AG04450 (cell line): ENCODE results near the gene APOBEC3B. TPM values are rescaled to one million over a fixed set of nuclear protein-coding genes. Genes with fewer than 3 reads are reported as not detected.

Experiments used
- CTCF ChIA-PET: fragments of 300-600, 350-600 bp; formaldehyde crosslinking; extraction: SDS; loops from one replicate; lab custom pipeline; 2022; ENCODE audit warnings: antibody characterized with exemption, inconsistent platforms; lab: Charles Lee
- POLR2A ChIA-PET: fragments of 350-600 bp; formaldehyde crosslinking; extraction: SDS; loops from one replicate; lab custom pipeline; 2021; ENCODE audit warnings: antibody characterized with exemption, inconsistent platforms; lab: Yijun Ruan, JAX
- DNase-seq: peaks from one replicate; pipeline ENCODE4 v3.0.0-alpha.2; 2011; ENCODE audit warnings: low read depth, low spot score
- H3K27ac ChIP-seq: one replicate; pipeline ENCODE4 v1.5.1; 2012; ENCODE audit warnings: low read depth, low read length, control low read depth
- H3K27me3 ChIP-seq: one replicate; pipeline ENCODE4 v1.6.0; 2012; ENCODE audit warnings: low read length; ENCODE audit not compliant: control insufficient read depth, insufficient read depth
- H3K4me3 ChIP-seq: 2 replicates; pipeline ENCODE4 v1.5.1; 2011; ENCODE audit warnings: mild to moderate bottlenecking, low read depth, low read length, control low read depth
- H3K9me3 ChIP-seq: 2 replicates; pipeline ENCODE4 v1.5.1; 2012; ENCODE audit warnings: low read length; ENCODE audit not compliant: control insufficient read depth, insufficient read depth
- polyA plus RNA-seq: library from polyadenylated mRNA; depleted of rRNA; stranded (reverse); fragments of >200 nt; gene quantifications from 2 replicates; pipeline ENCODE4 v1.2.3, GENCODE V29; 2011
- TF ChIP-seq, protein P1 (sequence below): IDR thresholded peaks from 2 replicates; pipeline ENCODE4 v1.5.1; 2011; ENCODE audit warnings: low read depth, low read length, control low read depth, inconsistent platforms

Gene APOBEC3B
- polyA plus RNA-seq, 1 experiment = 12.5 TPM

DNA sequence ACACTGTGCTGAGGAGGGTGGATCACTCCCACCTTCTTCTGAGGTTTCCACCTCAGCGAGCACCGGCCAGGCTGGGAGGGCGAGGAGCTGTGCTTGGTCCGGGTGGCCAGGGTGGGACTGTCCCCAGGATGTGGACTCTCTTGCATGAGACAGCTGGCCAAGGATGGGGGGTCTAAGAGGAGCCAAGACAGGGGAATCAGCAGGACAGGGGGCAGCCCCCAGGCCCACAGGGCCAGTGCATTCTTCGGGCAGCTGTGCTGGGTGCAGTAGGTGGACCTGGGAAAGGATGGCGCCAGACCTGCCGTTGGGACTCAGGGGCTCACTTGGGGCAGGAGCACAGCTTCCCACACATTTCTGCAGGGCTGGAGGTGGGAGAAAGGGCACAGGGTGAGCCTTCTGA, 15.2 kb upstream of the APOBEC3B start:
- no peak overlapping the region for H3K27ac ChIP-seq
- TF ChIP-seq, protein P1, sequence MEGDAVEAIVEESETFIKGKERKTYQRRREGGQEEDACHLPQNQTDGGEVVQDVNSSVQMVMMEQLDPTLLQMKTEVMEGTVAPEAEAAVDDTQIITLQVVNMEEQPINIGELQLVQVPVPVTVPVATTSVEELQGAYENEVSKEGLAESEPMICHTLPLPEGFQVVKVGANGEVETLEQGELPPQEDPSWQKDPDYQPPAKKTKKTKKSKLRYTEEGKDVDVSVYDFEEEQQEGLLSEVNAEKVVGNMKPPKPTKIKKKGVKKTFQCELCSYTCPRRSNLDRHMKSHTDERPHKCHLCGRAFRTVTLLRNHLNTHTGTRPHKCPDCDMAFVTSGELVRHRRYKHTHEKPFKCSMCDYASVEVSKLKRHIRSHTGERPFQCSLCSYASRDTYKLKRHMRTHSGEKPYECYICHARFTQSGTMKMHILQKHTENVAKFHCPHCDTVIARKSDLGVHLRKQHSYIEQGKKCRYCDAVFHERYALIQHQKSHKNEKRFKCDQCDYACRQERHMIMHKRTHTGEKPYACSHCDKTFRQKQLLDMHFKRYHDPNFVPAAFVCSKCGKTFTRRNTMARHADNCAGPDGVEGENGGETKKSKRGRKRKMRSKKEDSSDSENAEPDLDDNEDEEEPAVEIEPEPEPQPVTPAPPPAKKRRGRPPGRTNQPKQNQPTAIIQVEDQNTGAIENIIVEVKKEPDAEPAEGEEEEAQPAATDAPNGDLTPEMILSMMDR = no peak
- POLR2A ChIA-PET = no interaction called here
- H3K27me3 ChIP-seq = peaks cover 48% of the 10 kb centered on the region
- H3K4me3 ChIP-seq = no peak overlapping the region
- no peaks in the 10 kb centered on the region; the same call in 1 of the 2 replicates for H3K9me3 ChIP-seq
- CTCF ChIA-PET = no interaction called here
- DNase-seq = no peak

- no peak overlapping the region for H3K4me3 ChIP-seq
- H3K27me3 ChIP-seq = peaks cover 50% of the 10 kb centered on the region
- no peak for DNase-seq
- TF ChIP-seq, protein P1 = no peak
- CTCF ChIA-PET = no interaction called here
- POLR2A ChIA-PET = no interaction called here
- no peaks in the 10 kb centered on the region; the same call in 1 of the 2 replicates for H3K9me3 ChIP-seq
- H3K27ac ChIP-seq = no peak overlapping the region
These were observed 14.4 kb upstream of the APOBEC3B start for GRCh38 chr22:38967451-38968450.

GRCh38 chr22:38968801-38969200, 13.3 kb upstream of the APOBEC3B start:
- Histone ChIP-seq H3K27me3 (peaks cover 50% of the 10 kb centered on the region), H3K27ac (no peak overlapping the region), H3K4me3 (no peak overlapping the region), H3K9me3 (no peaks in the 10 kb centered on the region; the same call in 1 of the 2 replicates)
- CTCF ChIA-PET = no interaction called here
- TF ChIP-seq, protein P1 = no peak
- no peak for DNase-seq
- POLR2A ChIA-PET = no interaction called here

- no peak overlapping the region for H3K4me3 ChIP-seq
- H3K27ac ChIP-seq = no peak overlapping the region
- no peaks in the 10 kb centered on the region for H3K9me3 ChIP-seq
- CTCF ChIA-PET = no interaction called here
- DNase-seq = no peak
- peaks cover 34% of the 10 kb centered on the region for H3K27me3 ChIP-seq
- POLR2A ChIA-PET = no interaction called here
- TF ChIP-seq, protein P1 = no peak
These were observed 11.6 kb upstream of the APOBEC3B start for GRCh38 chr22:38970551-38970950.

- DNase-seq = no peak
- H3K4me3 ChIP-seq = no peak overlapping the region
- H3K9me3 ChIP-seq = peaks cover 6% of the 10 kb centered on the region
- ChIA-PET CTCF (no interaction called here), POLR2A (no interaction called here)
- TF ChIP-seq, protein P1 = no peak
- peaks cover 32% of the 10 kb centered on the region for H3K27me3 ChIP-seq
- H3K27ac ChIP-seq = no peak overlapping the region
These were observed 10.9 kb upstream of the APOBEC3B start for GRCh38 chr22:38971202-38971601.
